ENCODE measurements around the gene MMP24OS.

The MMP24OS gene

DNA sequence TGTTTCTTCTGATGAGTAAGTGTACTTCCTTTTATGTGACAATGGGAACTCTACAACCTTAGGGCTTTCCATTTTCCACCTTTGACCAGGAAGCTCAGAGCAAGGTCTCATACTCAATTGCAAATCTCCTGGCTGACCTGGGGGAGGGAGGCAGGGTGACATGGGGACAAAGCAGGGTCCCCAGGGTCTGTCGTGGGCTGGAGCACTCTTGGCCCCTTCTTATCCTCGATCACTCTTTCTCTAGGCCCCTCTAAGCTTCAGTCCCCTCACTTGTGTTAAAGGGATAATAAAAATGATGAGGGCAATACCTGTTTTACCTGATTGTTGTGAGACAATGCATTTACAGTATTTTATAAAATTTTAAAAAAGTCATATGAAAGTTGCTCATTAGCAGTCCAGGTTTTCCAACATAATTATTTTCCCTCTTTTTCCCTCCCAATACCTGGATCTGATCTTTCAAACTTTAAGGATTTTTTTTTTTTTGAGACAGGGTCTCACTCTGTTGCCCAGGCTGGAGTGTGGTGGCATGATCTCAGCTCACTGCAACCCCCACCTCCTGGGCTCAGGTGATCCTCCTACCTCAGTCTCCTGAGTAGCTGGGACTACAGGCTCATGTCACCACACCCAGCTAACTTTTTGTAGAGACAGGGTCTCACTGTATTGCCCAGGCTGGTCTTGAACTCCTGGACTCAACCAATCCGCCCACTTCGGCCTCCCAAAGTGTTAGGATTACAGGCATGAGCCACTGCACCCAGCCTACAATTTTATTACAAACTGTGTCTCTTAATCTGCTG lies 22.7 kb upstream of the MMP24OS start:
- no peak for DNase-seq (ENCODE audit: extremely low spot score)
- CTCF ChIA-PET: interaction anchor here (1.1 kb wide), 1 partner anchor 29 kb away, joined by 4 read pairs; no protein-coding TSS in a partner anchor
- no peak for TF ChIP-seq TARDBP (IDR thresholded peaks at IDR 0.05)
- POLR2A ChIA-PET: interaction anchor here (0.9 kb wide), 1 partner anchor 17 kb away, joined by 3 read pairs; the partner anchor contains the start of gene EIF6

DNA sequence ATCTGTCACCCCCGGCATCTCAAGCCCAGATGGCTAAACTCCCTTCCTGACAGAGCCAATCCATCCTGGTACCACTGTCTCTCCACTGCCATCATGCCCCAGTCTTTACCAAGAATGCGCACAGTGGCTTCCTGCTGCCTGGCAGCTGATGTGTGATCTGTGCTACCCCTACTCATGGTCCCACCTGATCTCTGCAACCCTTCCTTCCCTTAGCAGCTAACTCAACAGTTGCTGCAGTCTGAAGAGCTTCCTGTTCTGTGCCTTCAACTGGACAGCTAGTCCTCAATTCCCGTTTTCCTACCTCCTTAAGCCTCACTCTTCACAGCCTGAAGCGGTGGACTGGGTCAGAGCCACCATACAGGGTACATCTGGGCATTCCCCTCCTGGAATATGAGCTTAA lies 21.9 kb upstream of the MMP24OS start:
- ChIA-PET CTCF (no interaction called here), POLR2A (interaction anchor here (2.1 kb wide), 1 partner anchor 156 kb away, joined by 9 read pairs; the partner anchor contains the start of gene CEP250)
- DNase-seq (ENCODE audit: extremely low spot score): no peak
- TF ChIP-seq FOXK2 (IDR thresholded peaks at IDR 0.05) (no peak), TARDBP (IDR thresholded peaks at IDR 0.05) (no peak), CTBP1 (IDR thresholded peaks at IDR 0.05; ENCODE audit: borderline replicate concordance) (no peak), BHLHE40 (IDR thresholded peaks at IDR 0.05; ENCODE audit: borderline replicate concordance) (no peak), ZNF384 (IDR thresholded peaks at IDR 0.05) (no peak), NFRKB (IDR thresholded peaks at IDR 0.05) (no peak), SP1 (IDR thresholded peaks at IDR 0.05) (no peak), FOXM1 (IDR thresholded peaks at IDR 0.05; ENCODE audit: borderline replicate concordance) (no peak), HDGF (IDR thresholded peaks at IDR 0.05; ENCODE audit: borderline replicate concordance) (no peak), ELF4 (IDR thresholded peaks at IDR 0.05) (no peak), SUZ12 (IDR thresholded peaks at IDR 0.05) (no peak), L3MBTL2 (conservative IDR thresholded peaks at IDR 0.05) (no peak), LEF1 (IDR thresholded peaks at IDR 0.05; ENCODE audit: borderline replicate concordance) (no peak), ARNT (IDR thresholded peaks at IDR 0.05) (no peak), FOXA1 (IDR thresholded peaks at IDR 0.05) (no peak)
- TF ChIP-seq, protein P1, sequence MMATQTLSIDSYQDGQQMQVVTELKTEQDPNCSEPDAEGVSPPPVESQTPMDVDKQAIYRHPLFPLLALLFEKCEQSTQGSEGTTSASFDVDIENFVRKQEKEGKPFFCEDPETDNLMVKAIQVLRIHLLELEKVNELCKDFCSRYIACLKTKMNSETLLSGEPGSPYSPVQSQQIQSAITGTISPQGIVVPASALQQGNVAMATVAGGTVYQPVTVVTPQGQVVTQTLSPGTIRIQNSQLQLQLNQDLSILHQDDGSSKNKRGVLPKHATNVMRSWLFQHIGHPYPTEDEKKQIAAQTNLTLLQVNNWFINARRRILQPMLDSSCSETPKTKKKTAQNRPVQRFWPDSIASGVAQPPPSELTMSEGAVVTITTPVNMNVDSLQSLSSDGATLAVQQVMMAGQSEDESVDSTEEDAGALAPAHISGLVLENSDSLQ (IDR thresholded peaks at IDR 0.05): no peak

DNA sequence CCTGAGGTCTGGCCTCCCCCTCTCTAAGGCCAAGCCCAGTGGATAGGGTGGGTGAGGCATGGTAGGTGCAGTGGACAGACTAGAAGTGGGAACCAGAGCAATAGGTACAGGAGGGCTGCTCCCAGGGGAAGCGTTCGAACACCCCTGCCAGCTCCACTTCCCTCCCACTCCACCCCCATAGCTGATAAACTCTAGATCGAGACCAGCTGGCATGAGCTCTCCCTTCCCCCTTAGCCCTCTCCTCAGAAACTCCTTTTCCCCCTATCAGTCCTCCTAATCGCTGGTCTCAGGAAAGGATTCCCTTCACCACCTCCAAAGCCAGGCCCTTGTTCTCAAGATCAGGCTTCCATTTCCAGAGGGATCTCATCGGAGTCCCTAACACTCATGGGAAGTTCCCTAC lies 20.3 kb upstream of the MMP24OS start:
- ChIA-PET CTCF (interaction anchor here (0.6 kb wide), 1 partner anchor 152 kb away, joined by 3 read pairs; no protein-coding TSS in a partner anchor), POLR2A (interaction anchor here (0.9 to 2.1 kb wide), 2 partner anchors 13 to 157 kb away, joined by 4 to 9 read pairs; partner anchors contain the start of genes CEP250 and EIF6)
- no peak for DNase-seq (ENCODE audit: extremely low spot score)
- no peak for TF ChIP-seq NFRKB (IDR thresholded peaks at IDR 0.05)
- no peak for TF ChIP-seq HDGF (IDR thresholded peaks at IDR 0.05; ENCODE audit: borderline replicate concordance)
- TF ChIP-seq ZNF384 (IDR thresholded peaks at IDR 0.05): no peak
- no peak for TF ChIP-seq ELF4 (IDR thresholded peaks at IDR 0.05)
- no peak for TF ChIP-seq ARNT (IDR thresholded peaks at IDR 0.05)
- TF ChIP-seq SP1 (IDR thresholded peaks at IDR 0.05): no peak
- TF ChIP-seq FOXK2 (IDR thresholded peaks at IDR 0.05): no peak
- TF ChIP-seq FOXM1 (IDR thresholded peaks at IDR 0.05; ENCODE audit: borderline replicate concordance): no peak
- TF ChIP-seq BHLHE40 (IDR thresholded peaks at IDR 0.05; ENCODE audit: borderline replicate concordance): no peak
- no peak for TF ChIP-seq LEF1 (IDR thresholded peaks at IDR 0.05; ENCODE audit: borderline replicate concordance)
- TF ChIP-seq L3MBTL2 (conservative IDR thresholded peaks at IDR 0.05): no peak
- TF ChIP-seq TARDBP (IDR thresholded peaks at IDR 0.05): no peak
- TF ChIP-seq, protein P1 (IDR thresholded peaks at IDR 0.05): no peak
- no peak for TF ChIP-seq SUZ12 (IDR thresholded peaks at IDR 0.05)
- TF ChIP-seq FOXA1 (IDR thresholded peaks at IDR 0.05): no peak
- no peak for TF ChIP-seq CTBP1 (IDR thresholded peaks at IDR 0.05; ENCODE audit: borderline replicate concordance)

DNA sequence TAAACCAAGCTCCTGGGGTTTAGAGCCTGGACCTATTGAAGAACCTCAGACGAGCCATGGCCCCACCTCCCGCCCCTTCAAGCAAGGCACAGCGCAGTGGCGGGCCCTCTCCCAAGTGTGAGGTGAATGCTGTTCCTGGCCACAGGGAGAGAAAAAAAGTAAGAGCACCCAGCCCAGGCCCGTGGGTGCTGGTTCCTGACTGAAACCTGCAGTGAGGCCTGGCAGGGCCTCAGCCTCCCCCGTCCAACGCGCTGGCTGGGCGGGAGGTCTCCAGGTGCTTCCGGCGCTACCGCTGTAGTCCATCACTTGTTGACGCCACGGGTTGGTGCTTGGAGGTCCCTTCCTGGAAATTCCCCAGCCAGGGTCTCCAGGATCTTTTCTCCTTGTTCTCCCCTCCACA lies 19.8 kb upstream of the MMP24OS start:
- ChIA-PET POLR2A (interaction anchor here (0.9 to 2.1 kb wide), 2 partner anchors 13 to 158 kb away, joined by 4 to 9 read pairs; partner anchors contain the start of genes CEP250 and EIF6), CTCF (no interaction called here)
- TF ChIP-seq ARNT (IDR thresholded peaks at IDR 0.05): no peak
- TF ChIP-seq LEF1 (IDR thresholded peaks at IDR 0.05; ENCODE audit: borderline replicate concordance): no peak
- TF ChIP-seq SUZ12 (IDR thresholded peaks at IDR 0.05): no peak
- TF ChIP-seq TARDBP (IDR thresholded peaks at IDR 0.05): no peak
- TF ChIP-seq FOXA1 (IDR thresholded peaks at IDR 0.05): no peak
- no peak for TF ChIP-seq ELF4 (IDR thresholded peaks at IDR 0.05)
- TF ChIP-seq FOXM1 (IDR thresholded peaks at IDR 0.05; ENCODE audit: borderline replicate concordance): no peak
- no peak for TF ChIP-seq HDGF (IDR thresholded peaks at IDR 0.05; ENCODE audit: borderline replicate concordance)
- TF ChIP-seq L3MBTL2 (conservative IDR thresholded peaks at IDR 0.05): no peak
- no peak for TF ChIP-seq BHLHE40 (IDR thresholded peaks at IDR 0.05; ENCODE audit: borderline replicate concordance)
- TF ChIP-seq NFRKB (IDR thresholded peaks at IDR 0.05): no peak
- TF ChIP-seq, protein P1 (IDR thresholded peaks at IDR 0.05): no peak
- TF ChIP-seq FOXK2 (IDR thresholded peaks at IDR 0.05): no peak
- no peak for DNase-seq (ENCODE audit: extremely low spot score)

DNA sequence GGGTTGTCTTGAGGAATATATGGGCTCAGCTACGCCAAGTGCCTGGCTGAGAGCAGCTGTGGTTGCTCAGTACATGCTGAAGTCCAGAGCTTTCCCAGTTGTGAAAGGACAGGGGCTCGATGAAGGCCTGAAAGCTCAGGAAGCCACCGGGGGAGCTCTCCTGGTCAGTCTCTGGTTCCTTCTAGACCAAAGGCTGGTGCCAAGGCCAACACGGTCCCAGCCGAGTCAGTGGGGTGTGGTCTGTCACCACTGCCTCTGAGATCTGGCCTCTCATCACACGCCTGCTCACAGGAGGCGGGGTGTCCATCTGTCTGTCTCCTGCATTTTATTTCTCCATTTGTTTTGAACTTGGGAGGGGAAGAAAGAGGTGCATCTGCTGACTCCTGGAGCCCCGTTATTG lies 19.2 kb upstream of the MMP24OS start:
- no peak for DNase-seq (ENCODE audit: extremely low spot score)
- ChIA-PET POLR2A (no interaction called here), CTCF (interaction anchor here (0.5 to 1.2 kb wide), 3 partner anchors 8 to 160 kb away, joined by 3 read pairs; no protein-coding TSS in a partner anchor)
- TF ChIP-seq ARNT (IDR thresholded peaks at IDR 0.05): no peak
- no peak for TF ChIP-seq SUZ12 (IDR thresholded peaks at IDR 0.05)
- TF ChIP-seq FOXK2 (IDR thresholded peaks at IDR 0.05): no peak
- TF ChIP-seq CTBP1 (IDR thresholded peaks at IDR 0.05; ENCODE audit: borderline replicate concordance): no peak
- TF ChIP-seq SP1 (IDR thresholded peaks at IDR 0.05): no peak
- TF ChIP-seq BHLHE40 (IDR thresholded peaks at IDR 0.05; ENCODE audit: borderline replicate concordance): no peak
- TF ChIP-seq, protein P1 (IDR thresholded peaks at IDR 0.05): no peak
- TF ChIP-seq HDGF (IDR thresholded peaks at IDR 0.05; ENCODE audit: borderline replicate concordance): no peak
- no peak for TF ChIP-seq L3MBTL2 (conservative IDR thresholded peaks at IDR 0.05)
- no peak for TF ChIP-seq LEF1 (IDR thresholded peaks at IDR 0.05; ENCODE audit: borderline replicate concordance)
- TF ChIP-seq NFRKB (IDR thresholded peaks at IDR 0.05): no peak
- no peak for TF ChIP-seq TARDBP (IDR thresholded peaks at IDR 0.05)
- TF ChIP-seq FOXM1 (IDR thresholded peaks at IDR 0.05; ENCODE audit: borderline replicate concordance): no peak
- no peak for TF ChIP-seq ZNF384 (IDR thresholded peaks at IDR 0.05)
- TF ChIP-seq FOXA1 (IDR thresholded peaks at IDR 0.05): no peak

Data from HEK293T (cell line).